ENCODE data around the gene MAEA.

Gene MAEA

DNA sequence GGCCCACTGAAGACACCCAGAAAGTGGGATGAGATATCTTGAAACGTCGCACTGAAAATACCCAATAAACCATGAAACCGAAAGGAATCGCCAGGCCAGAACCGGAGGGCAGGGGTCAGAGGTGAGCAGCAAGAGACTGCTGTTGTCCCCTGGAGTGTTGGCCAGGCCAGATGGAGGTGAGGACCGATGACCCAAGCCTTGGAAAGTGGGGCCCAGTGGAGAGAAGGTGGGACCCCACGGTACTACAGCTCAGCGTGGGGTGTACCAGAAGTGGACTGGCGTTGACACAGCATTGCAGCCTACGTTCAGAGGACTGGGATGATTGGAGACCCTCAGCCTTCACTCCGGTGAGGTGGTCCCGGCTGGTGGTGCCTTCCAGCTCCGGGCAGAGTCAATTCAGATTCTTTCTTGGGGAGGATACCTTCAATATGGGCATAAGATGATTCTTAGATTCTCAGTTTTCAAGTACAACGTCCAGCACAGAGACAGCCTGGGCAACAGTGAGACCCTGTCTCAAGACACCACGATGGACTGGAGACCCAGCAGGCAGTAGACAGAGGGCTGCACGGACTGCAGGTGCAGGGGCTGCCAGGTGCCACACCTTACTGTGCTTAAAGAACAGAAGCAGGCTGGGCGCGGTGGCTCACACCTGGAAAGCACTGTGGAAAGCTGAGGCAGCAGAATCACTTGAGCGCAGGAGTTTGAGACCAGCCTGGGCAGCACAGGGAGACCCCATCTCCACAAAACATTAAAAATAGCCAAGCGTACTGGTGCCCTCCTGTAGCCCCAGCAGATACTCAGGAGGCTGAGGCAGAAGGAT lies 23.3 kb downstream of the MAEA start:
- Histone ChIP-seq H3K4me2 (ENCODE audit: low read depth, low read length, poor library complexity, severe bottlenecking) (no peak overlapping the region), H3K9me2 (replicated peaks; ENCODE audit: insufficient read depth, low read length) (no peaks in the 10 kb centered on the region), H2AFZ (ENCODE audit: low read depth, low read length, severe bottlenecking) (no peak overlapping the region), H4K20me1 (ENCODE audit: low read depth, low read length) (no peaks in the 10 kb centered on the region), H3K4me3 (ENCODE audit: insufficient read depth, low read length, poor library complexity, severe bottlenecking) (no peak overlapping the region), H3K9ac (ENCODE audit: low read length) (no peak overlapping the region), H3K9me3 (ENCODE audit: insufficient read depth, low read length) (no peaks in the 10 kb centered on the region), H3K27me3 (ENCODE audit: low read length) (no peaks in the 10 kb centered on the region), H3F3A (ENCODE audit: insufficient read depth) (no peaks in the 10 kb centered on the region), H3K27ac (ENCODE audit: low read depth, low read length) (no peak overlapping the region), H3K79me2 (ENCODE audit: insufficient read depth, low read length) (peaks cover 26% of the 10 kb centered on the region), H3K36me3 (ENCODE audit: low read length) (peaks cover 4% of the 10 kb centered on the region; the same call in 1 of the 2 replicates)
- no peak for TF ChIP-seq EZH2phosphoT487 (conservative IDR thresholded peaks at IDR 0.05; ENCODE audit: low read length)
- TF ChIP-seq, protein P1, sequence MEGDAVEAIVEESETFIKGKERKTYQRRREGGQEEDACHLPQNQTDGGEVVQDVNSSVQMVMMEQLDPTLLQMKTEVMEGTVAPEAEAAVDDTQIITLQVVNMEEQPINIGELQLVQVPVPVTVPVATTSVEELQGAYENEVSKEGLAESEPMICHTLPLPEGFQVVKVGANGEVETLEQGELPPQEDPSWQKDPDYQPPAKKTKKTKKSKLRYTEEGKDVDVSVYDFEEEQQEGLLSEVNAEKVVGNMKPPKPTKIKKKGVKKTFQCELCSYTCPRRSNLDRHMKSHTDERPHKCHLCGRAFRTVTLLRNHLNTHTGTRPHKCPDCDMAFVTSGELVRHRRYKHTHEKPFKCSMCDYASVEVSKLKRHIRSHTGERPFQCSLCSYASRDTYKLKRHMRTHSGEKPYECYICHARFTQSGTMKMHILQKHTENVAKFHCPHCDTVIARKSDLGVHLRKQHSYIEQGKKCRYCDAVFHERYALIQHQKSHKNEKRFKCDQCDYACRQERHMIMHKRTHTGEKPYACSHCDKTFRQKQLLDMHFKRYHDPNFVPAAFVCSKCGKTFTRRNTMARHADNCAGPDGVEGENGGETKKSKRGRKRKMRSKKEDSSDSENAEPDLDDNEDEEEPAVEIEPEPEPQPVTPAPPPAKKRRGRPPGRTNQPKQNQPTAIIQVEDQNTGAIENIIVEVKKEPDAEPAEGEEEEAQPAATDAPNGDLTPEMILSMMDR (IDR thresholded peaks at IDR 0.05; ENCODE audit: insufficient read depth, low read length, poor library complexity, severe bottlenecking): no peak

DNA sequence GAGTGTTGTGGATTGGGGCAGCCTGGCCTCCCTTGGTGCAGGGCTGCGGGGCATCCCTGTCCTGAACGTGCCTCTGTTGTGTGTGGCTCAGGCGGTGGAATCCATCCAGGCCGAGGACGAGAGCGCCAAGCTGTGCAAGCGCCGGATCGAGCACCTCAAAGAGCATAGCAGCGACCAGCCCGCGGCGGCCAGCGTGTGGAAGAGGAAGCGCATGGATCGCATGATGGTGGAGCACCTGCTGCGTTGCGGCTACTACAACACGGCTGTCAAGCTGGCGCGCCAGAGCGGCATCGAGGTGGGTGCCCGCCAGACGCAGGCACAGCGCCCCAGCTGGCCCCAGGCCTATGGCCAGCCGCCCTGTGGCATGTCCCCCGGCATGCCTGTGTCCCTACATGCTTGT lies 25.6 kb downstream of the MAEA start:
- Histone ChIP-seq H3F3A (ENCODE audit: insufficient read depth) (no peaks in the 10 kb centered on the region), H3K36me3 (ENCODE audit: low read length) (peaks cover 4% of the 10 kb centered on the region; the same call in 1 of the 2 replicates), H4K20me1 (ENCODE audit: low read depth, low read length) (no peaks in the 10 kb centered on the region), H3K27me3 (ENCODE audit: low read length) (no peaks in the 10 kb centered on the region), H3K79me2 (ENCODE audit: insufficient read depth, low read length) (peaks cover 5% of the 10 kb centered on the region; the same call in 1 of the 2 replicates), H3K9ac (ENCODE audit: low read length) (no peak overlapping the region), H3K4me3 (ENCODE audit: insufficient read depth, low read length, poor library complexity, severe bottlenecking) (no peak overlapping the region), H3K9me2 (replicated peaks; ENCODE audit: insufficient read depth, low read length) (no peaks in the 10 kb centered on the region), H3K27ac (ENCODE audit: low read depth, low read length) (no peak overlapping the region), H3K9me3 (ENCODE audit: insufficient read depth, low read length) (no peaks in the 10 kb centered on the region), H3K4me2 (ENCODE audit: low read depth, low read length, poor library complexity, severe bottlenecking) (no peak overlapping the region), H2AFZ (ENCODE audit: low read depth, low read length, severe bottlenecking) (no peak overlapping the region)
- TF ChIP-seq EZH2phosphoT487 (conservative IDR thresholded peaks at IDR 0.05; ENCODE audit: low read length): no peak
- TF ChIP-seq, protein P1 (IDR thresholded peaks at IDR 0.05; ENCODE audit: insufficient read depth, low read length, poor library complexity, severe bottlenecking): no peak

DNA sequence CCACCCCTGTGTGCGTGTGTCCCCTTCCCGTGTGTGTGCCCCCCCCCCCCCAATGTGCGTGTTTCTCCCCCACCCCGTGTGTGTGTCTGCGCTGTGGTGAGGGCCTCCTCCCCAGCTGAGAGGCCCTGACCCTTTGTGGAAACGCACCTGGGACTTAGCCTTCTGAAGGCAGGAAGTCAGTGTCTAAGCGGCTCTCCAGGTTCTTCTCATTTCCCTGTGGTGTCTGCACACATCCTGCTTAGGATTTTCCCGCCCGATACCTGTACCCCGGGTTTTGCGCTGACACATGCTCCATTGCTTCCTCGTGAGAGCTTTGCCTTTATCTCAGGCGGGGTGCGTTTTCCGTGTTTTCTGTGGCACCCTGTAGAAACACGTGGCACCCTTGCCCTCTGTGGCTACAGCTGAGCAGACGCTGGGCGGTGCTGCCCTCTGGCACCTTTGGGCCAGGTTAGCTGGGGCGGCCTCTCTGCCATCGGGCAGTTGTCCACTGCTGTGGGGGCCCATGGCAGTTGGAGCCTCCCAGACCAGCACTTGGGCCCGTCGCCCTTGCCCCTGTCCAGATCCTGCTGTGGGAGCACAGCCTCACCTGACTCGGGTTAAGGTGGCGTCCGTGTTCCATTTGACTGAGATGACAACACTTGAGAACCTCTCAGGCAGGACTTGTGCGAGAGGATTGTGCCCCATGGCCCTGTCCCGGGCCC lies 26.3 kb downstream of the MAEA start:
- Histone ChIP-seq H3K36me3 (ENCODE audit: low read length) (peaks cover 4% of the 10 kb centered on the region; the same call in 1 of the 2 replicates), H3K4me2 (ENCODE audit: low read depth, low read length, poor library complexity, severe bottlenecking) (no peak overlapping the region)
- TF ChIP-seq EZH2phosphoT487 (conservative IDR thresholded peaks at IDR 0.05; ENCODE audit: low read length): no peak
- TF ChIP-seq, protein P1 (IDR thresholded peaks at IDR 0.05; ENCODE audit: insufficient read depth, low read length, poor library complexity, severe bottlenecking): no peak

More for the DNA sequence above, 26.3 kb downstream of the MAEA start:
- Histone ChIP-seq H3K79me2 (ENCODE audit: insufficient read depth, low read length) (no peaks in the 10 kb centered on the region), H2AFZ (ENCODE audit: low read depth, low read length, severe bottlenecking) (no peak overlapping the region), H4K20me1 (ENCODE audit: low read depth, low read length) (no peaks in the 10 kb centered on the region), H3K9me3 (ENCODE audit: insufficient read depth, low read length) (no peaks in the 10 kb centered on the region), H3K4me3 (ENCODE audit: insufficient read depth, low read length, poor library complexity, severe bottlenecking) (no peak overlapping the region), H3K9me2 (replicated peaks; ENCODE audit: insufficient read depth, low read length) (no peaks in the 10 kb centered on the region), H3K9ac (ENCODE audit: low read length) (no peak overlapping the region), H3F3A (ENCODE audit: insufficient read depth) (no peaks in the 10 kb centered on the region), H3K27ac (ENCODE audit: low read depth, low read length) (no peak overlapping the region), H3K27me3 (ENCODE audit: low read length) (no peaks in the 10 kb centered on the region)
